HepG2 (cell line): Measurements from ENCODE around the gene TIPRL. TPM values are rescaled to one million over a fixed set of nuclear protein-coding genes. Genes with fewer than 3 reads are reported as not detected.

Experiments used
- CREB1 ChIP-seq, 2 experiments: fragments of 450-650 bp in 1 of 2; IDR thresholded peaks; 2 replicates each; pipeline ENCODE4 v1.6.1; 2016 to 2017; ENCODE audit warnings: control low read depth in 1 of 2, mild to moderate bottlenecking in 1 of 2, missing compliant biosample characterization in 1 of 2, missing genetic modification characterization in 1 of 2
- HNRNPLL ChIP-seq: fragments of 200-400 bp; formaldehyde crosslinking; IDR thresholded peaks from 2 replicates; pipeline ENCODE4 v1.6.1; 2017; ENCODE audit warnings: mild to moderate bottlenecking, low read depth, low read length; ENCODE audit not compliant: poor library complexity, severe bottlenecking
- HOXA3 ChIP-seq: sonication (generic); formaldehyde crosslinking; IDR thresholded peaks from 2 replicates; pipeline ENCODE4 v1.5.0; 2020; ENCODE audit warnings: missing genetic modification reagents
- MED13 ChIP-seq: sonication (generic); formaldehyde crosslinking; IDR thresholded peaks from 2 replicates; pipeline ENCODE4 v1.5.0; 2020; ENCODE audit warnings: missing genetic modification reagents
- NBN ChIP-seq: fragments of 450-650 bp; conservative IDR thresholded peaks from 2 replicates; pipeline ENCODE4 v1.6.1; 2017
- PRDM15 ChIP-seq: sonication (generic); formaldehyde crosslinking; IDR thresholded peaks from 2 replicates; pipeline ENCODE4 v1.4.0; 2020; ENCODE audit warnings: missing genetic modification reagents
- RBFOX2 ChIP-seq: fragments of 200-400 bp; formaldehyde crosslinking; IDR thresholded peaks from 2 replicates; pipeline ENCODE4 v1.6.1; 2017; ENCODE audit warnings: low read depth, mild to moderate bottlenecking, low read length
- REPIN1 ChIP-seq: sonication (generic); formaldehyde crosslinking; IDR thresholded peaks from 2 replicates; pipeline ENCODE4 v1.8.0; 2022; ENCODE audit warnings: missing genetic modification reagents, low read depth, mild to moderate bottlenecking, borderline replicate concordance
- RERE ChIP-seq: IDR thresholded peaks from 2 replicates; pipeline ENCODE4 v1.6.1; 2016; ENCODE audit warnings: low read depth, missing genetic modification reagents, missing compliant biosample characterization
- STAT5B ChIP-seq: sonication (generic); formaldehyde crosslinking; IDR thresholded peaks from 2 replicates; pipeline ENCODE4 v1.4.0; 2020; ENCODE audit warnings: missing genetic modification reagents
- TCF12 ChIP-seq, 2 experiments: fragments of 450-650 bp in 1 of 2; sonication (generic) in 1 of 2; formaldehyde crosslinking in 1 of 2; IDR thresholded peaks; 2 replicates each; pipeline versions ENCODE4 v1.6.1 to v1.8.0; 2017 to 2022; ENCODE audit warnings: antibody characterized with exemption in 1 of 2, mild to moderate bottlenecking in 1 of 2, missing genetic modification reagents in 1 of 2, moderate library complexity in 1 of 2
- TCF7 ChIP-seq: sonication (generic); IDR thresholded peaks from 2 replicates; pipeline ENCODE4 v1.6.1; 2016; ENCODE audit warnings: antibody characterized with exemption, low read depth
- TOPORS ChIP-seq: sonication (generic); formaldehyde crosslinking; IDR thresholded peaks from 2 replicates; pipeline ENCODE4 v1.8.0; 2023; ENCODE audit warnings: mild to moderate bottlenecking, missing genetic modification reagents
- ZNF207 ChIP-seq: fragments of 450-650 bp; IDR thresholded peaks from 2 replicates; pipeline ENCODE4 v1.6.1; 2016; ENCODE audit warnings: antibody characterized with exemption, borderline replicate concordance
- ZNF335 ChIP-seq: sonication (generic); formaldehyde crosslinking; IDR thresholded peaks from 2 replicates; pipeline ENCODE4 v1.4.0; 2020; ENCODE audit warnings: missing genetic modification reagents
- ZNF501 ChIP-seq: sonication (generic); formaldehyde crosslinking; IDR thresholded peaks from 2 replicates; pipeline ENCODE4 v1.5.1; 2020; ENCODE audit warnings: mild to moderate bottlenecking, moderate library complexity, missing genetic modification reagents
- ZNF546 ChIP-seq: sonication (generic); formaldehyde crosslinking; conservative IDR thresholded peaks from 2 replicates; pipeline ENCODE4 v1.8.1; 2023; ENCODE audit warnings: mild to moderate bottlenecking, missing genetic modification reagents
- ZNF652 ChIP-seq: IDR thresholded peaks from 2 replicates; pipeline ENCODE4 v1.6.1; 2016; ENCODE audit warnings: low read depth, borderline replicate concordance
- ZNF782 ChIP-seq: sonication (generic); formaldehyde crosslinking; IDR thresholded peaks from 2 replicates; pipeline ENCODE4 v1.4.0; 2020; ENCODE audit warnings: missing genetic modification reagents, mild to moderate bottlenecking, borderline replicate concordance
- polyA plus RNA-seq, 8 experiments: library from polyadenylated mRNA; depleted of rRNA in 3 of 8; stranded (reverse) in 7 of 8; unstranded in 1 of 8; fragments of >200 nt; fragmentation: Illumina TruSeq in 4 of 8; extraction: Trizol in 4 of 8; gene quantifications; 2 replicates each; pipeline versions ENCODE4 v1.2.1 to v1.2.3, GENCODE V29; 2011 to 2016; ENCODE audit warnings: low read depth in 4 of 8, missing spikeins in 1 of 8, mixed read lengths in 1 of 8; ENCODE audit not compliant: insufficient read depth in 1 of 8
- total RNA-seq, 5 experiments: library from RNA; depleted of rRNA; stranded (reverse); fragments of >200 nt; fragmentation: Illumina TruSeq; extraction: Trizol; gene quantifications; 2 replicates each; pipeline ENCODE4 v1.2.3, GENCODE V29; 2016; ENCODE audit warnings: low read depth in 1 of 5

TIPRL gene
- total and polyA plus RNA-seq, 2 of the 13 experiments (the other 11 are each of a cell fraction or from before 2014, with no cell fraction given) = 10.1 to 22.8 TPM

- peak; percentile 60; the same call in 1 of the 2 replicates for TF ChIP-seq PRDM15 (CRISPR knock-in tag)
- peak; percentile 82; the same call in 1 of the 2 replicates for TF ChIP-seq TOPORS (CRISPR knock-in tag)
- no peak for TF ChIP-seq TCF7
- TF ChIP-seq ZNF546 (CRISPR knock-in tag) = peak; percentile 83
- TF ChIP-seq ZNF782 (CRISPR knock-in tag) = peak; percentile 72
- TF ChIP-seq RERE = no peak
- TF ChIP-seq ZNF501 = 0 out of 2 replicates have a peak, but pooled peaks have one; percentile 36
- TF ChIP-seq HNRNPLL = peak; percentile 61
- no peak for TF ChIP-seq ZNF207
- no peak for TF ChIP-seq NBN
- TF ChIP-seq STAT5B (CRISPR knock-in tag) = no peak
- TF ChIP-seq ZNF652 (CRISPR knock-in tag) = no peak
- peak; percentile 89 for TF ChIP-seq RBFOX2
- TF ChIP-seq HOXA3 (CRISPR knock-in tag) = peak; percentile 67; the same call in 1 of the 2 replicates
- TF ChIP-seq TCF12 (IDR thresholded peaks at IDR 0.05) = no peak
- TF ChIP-seq TCF12 (CRISPR knock-in tag; IDR thresholded peaks at IDR 0.05) = 0 out of 2 replicates have a peak, but pooled peaks have one; percentile 49
- TF ChIP-seq CREB1 (IDR thresholded peaks at IDR 0.05) = no peak
- no peak for TF ChIP-seq CREB1 (CRISPR knock-in tag; IDR thresholded peaks at IDR 0.05)
- TF ChIP-seq ZNF335 (CRISPR knock-in tag) = peak; percentile 51; the same call in 1 of the 2 replicates
- no peak for TF ChIP-seq MED13
- peak; percentile 71 for TF ChIP-seq REPIN1 (CRISPR knock-in tag)
Measured at GRCh38 chr1:168225476-168226190, 46.9 kb downstream of the TIPRL start, which contains the start of gene SFT2D2 (continued).
